Activated CD4-positive, alpha-beta T cell treated with anti-CD3 and anti-CD28 coated beads, Interleukin-10, Interleukin-2, amounts not matched to agents 100 ng/mL and 50 ng/mL, durations not matched to agents 16 hours and 8 hours (primary cell): ENCODE results near the gene XAB2.
"Not testable (repeated sequence)": the region's sequence is repeated elsewhere in the genome, so short reads cannot be mapped to it uniquely, and the experiment has no call there.

Source experiments
- DNase-seq: peaks from one replicate; pipeline ENCODE4 v3.0.0-alpha.2; 2020

Gene XAB2

DNA sequence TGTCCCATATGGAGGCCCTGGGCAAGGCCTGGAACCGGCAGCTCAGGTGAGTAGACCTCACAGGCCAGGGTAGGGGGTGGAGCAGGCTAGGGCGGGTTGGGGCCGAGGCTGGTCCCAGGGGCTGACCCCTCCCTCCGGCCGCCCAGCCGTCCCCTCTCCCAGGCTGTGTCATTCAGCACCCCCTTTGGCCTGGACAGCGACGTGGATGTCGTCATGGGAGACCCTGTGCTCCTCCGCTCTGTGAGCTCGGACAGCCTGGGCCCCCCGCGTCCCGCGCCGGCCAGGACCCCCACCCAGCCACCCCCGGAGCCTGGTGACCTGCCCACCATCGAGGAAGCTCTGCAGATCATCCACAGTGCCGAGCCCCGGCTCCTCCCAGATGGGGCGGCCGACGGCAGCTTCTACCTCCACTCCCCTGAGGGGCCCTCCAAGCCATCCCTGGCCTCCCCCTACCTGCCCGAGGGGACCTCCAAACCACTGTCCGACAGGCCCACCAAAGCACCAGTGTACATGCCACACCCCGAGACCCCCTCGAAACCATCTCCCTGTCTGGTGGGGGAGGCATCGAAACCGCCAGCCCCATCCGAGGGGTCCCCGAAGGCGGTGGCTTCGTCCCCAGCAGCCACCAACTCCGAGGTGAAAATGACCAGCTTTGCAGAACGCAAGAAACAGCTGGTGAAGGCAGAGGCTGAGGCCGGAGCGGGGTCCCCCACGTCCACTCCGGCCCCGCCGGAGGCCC is 17.6 kb downstream of the XAB2 start:
- DNase-seq = no peak

DNA sequence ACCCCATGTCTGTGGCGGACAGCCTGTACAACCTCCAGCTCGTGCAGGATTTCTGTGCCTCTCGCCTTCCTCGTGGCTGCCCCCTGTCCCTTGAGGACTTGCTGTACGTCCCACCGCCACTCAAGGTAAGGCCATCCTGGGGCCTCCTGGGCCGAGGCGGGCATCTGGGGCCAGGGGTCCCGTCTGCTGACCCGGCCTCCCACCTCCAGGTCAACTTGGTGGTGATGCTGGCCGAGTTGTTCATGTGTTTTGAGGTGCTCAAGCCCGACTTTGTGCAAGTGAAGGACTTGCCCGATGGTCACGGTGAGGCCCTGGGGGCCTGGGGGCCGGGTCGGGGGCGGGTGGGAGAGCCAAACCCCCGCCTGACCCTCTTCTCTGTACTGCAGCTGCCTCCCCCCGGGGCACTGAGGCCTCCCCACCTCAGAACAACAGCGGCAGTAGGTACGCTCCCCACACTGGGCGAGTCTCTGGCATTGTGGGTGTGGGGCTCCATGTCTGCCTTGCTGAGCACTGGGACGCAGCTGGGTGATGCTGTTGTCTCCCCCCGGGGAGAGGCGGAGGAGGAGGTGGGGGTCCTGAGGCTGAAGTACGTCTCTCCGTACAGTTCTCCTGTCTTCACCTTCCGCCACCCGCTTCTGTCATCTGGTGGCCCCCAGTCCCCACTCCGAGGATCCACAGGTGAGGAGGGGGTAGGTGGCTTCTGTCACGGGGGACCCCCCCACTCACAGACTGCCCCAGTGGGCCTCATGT is 18.7 kb downstream of the XAB2 start:
- DNase-seq = no peak

- no peak for DNase-seq
Observed at GRCh38 chr19:7607874-7608560, 21.3 kb downstream of the XAB2 start.

DNA sequence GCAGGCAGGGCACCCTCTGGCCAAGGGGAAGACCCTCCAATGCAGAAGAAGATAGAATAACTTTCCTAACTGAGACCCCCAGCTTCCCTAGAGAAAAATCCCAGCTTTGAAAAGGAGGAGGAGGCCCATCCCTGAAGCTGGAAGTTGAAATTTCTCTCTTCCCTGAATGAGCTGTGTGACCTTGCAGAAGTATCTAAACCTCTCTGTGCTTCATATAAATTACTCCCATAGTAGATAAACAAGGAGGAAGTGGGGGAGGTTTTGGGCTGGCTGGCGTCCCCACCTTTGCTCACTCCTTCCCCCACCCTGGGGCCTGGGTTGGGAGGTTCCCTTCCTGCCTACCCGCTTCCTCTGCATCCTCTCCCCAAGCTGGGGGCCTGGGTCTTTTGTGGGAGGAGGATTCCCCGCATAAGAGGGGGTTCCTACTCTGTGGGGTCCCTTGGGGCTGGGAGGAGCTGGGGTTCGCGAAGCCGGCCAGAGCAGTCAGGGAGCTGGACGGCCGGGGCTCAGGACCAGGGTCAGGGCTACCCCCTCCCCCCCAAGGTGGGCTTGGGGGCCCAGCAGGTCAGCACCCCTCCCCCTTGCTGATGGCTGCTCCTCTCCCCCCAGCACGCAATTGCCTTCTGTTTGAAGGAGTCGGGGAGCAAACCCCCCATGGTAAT is 22.0 kb downstream of the XAB2 start:
- DNase-seq = no peak

- no peak for DNase-seq
Observed at GRCh38 chr19:7606289-7606688, 23.1 kb downstream of the XAB2 start.

GRCh38 chr19:7605490-7606222 is 23.7 kb downstream of the XAB2 start:
- peak; percentile 39 for DNase-seq

DNA sequence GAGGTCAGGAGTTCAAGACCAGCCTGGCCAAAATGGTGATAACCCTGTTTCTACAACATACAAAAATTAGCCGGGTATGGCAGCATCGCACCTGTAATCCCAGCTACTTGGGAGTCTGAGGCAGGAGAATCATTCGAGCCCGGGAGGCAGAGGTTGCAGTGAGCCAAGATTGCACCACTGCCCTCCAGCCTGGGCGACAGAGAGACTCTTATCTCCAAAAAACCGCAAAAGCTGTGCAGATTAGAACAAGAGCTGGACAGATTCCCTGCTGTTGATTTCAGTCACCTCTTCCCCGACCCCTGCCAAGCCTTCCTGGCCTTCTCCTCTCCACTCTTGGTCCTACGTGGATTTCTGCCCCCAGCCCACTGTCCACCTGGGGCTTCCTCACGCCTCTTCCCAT is 25.4 kb downstream of the XAB2 start:
- DNase-seq = no peak

DNA sequence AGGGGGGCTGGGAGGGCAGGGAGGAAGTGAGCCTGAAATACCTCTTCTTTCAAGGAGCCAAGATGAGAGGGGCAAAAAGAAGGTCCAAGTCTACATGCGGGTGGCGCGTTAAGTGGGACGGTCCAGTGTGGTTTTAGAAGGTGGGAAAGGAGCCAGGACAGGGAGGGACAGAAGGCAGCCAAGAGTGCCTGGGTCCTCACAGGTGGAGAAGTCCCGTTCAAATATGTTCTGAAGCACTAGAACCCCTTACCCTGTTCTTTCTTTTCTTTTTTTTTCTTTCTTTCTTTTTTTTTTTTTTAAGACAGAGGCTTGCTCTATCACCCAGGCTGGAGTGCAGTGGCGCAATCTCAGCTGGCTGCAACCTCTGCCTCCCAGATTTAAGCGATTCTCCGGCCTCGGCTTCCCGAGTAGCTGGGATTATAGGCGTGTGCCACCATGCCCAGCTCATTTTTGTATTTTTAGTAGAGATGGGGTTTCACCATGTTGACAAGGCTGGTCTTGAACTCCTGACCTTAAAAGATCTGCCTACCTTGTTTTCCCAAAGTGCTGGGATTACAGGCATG is 26.3 kb downstream of the XAB2 start:
- DNase-seq = no peak

GRCh38 chr19:7602240-7602934 is 27.0 kb downstream of the XAB2 start:
- no peak for DNase-seq

DNA sequence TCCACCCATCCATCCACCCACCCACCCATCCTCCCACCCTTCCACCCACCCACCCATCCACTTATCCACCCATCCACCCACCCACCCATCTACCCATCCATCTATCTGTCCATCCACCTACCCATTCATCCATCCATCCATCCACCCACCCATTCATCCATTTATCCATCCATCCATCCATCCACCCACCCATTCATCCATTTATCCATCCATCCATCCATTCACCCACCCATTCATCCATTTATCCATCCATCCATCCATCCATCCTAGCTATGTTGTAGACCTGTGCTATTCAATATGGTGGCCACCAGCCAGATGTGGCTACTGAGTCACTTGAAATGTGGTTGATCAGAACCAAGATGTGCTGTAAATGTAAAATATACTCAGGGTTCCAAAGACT is 28.6 kb downstream of the XAB2 start:
- DNase-seq = no peak

- no peak for DNase-seq
Observed at GRCh38 chr19:7598180-7598579, 31.2 kb downstream of the XAB2 start.

GRCh38 chr19:7597689-7598088 is 31.7 kb downstream of the XAB2 start:
- no peak for DNase-seq

DNA sequence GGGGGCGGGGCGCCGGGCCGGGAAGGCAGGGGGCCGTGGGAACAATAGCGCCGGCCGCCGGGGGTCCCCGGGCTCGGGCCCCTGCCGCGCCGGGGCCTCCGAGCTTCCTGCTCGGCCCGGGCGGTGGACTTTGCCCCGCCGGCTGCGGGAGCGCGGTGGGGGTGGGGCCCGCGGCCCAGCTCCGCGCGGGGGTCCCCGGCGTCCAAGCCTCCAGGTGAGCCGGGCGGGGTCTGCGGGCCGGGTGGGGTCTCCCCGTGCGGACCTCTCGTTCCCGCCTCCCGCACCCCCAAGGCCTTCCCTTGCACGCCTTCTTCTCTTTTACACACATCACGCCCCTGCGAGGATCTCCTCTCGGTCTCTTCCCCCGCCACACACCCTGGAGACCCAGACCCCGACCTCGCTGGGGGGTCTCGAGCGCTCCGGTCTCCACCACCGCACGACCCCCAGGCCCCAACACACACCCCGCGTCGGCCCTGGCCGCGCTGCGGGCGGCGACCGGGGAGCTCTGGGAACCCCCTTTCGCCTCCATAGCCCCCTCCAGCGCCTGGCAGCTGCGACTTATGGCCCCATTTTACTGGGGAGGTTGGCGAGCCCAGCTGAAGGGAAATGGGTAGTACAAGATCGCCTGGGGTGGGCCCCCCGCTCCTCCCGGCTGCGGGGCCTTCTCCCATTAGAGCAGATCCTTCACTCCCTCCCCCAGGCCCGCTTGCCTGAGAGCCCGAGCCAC is 33.0 kb downstream of the XAB2 start:
- DNase-seq = no peak

DNA sequence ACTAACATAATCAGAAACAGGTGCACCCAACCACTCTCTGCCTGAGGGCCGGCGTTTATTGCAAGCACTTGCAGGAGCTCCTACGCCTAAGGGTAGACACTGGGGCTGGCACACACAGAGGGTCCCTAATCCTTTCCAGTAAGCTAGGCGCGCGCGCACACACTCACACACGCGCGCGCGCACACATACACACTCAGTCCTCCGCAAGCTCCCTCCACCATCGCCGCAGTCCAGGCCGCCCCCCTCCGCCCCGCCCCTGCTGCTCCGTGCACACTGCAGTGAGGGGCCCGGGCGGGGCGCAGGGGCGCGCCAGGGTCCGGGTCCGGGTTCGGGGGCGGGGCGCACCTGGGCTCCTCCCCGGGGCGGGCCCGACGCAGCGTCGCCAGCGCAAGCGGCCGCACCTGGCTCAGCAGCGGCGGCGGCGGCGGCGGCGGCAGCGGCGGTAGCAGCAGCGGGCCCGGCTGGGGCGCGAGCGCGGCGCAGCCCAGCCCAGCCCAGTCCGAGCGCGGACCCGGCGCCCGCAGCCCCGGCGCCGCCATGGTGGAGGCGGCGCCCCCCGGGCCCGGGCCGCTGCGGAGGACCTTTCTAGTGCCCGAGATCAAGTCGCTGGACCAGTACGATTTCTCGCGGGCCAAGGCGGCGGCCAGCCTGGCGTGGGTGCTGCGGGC is 33.7 kb downstream of the XAB2 start, which contains the start of gene CAMSAP3:
Gene CAMSAP3, plus strand, starts transcription at position 398 of the 668 bp plus-strand sequence. Its CDS starts 140 bp downstream, at position 538.
- peak; percentile 34 for DNase-seq

- no peak for DNase-seq
Observed at GRCh38 chr19:7590256-7590655, 39.1 kb downstream of the XAB2 start.

GRCh38 chr19:7589822-7590221 is 39.5 kb downstream of the XAB2 start:
- DNase-seq = no peak

GRCh38 chr19:7582446-7582845 is 46.9 kb downstream of the XAB2 start:
- no peak for DNase-seq

GRCh38 chr19:7579182-7579581 is 50.2 kb downstream of the XAB2 start:
- DNase-seq = no peak

GRCh38 chr19:7578127-7578526 is 51.2 kb downstream of the XAB2 start:
- DNase-seq = no peak

GRCh38 chr19:7577422-7577821 is 51.9 kb downstream of the XAB2 start:
- not testable (repeated sequence) for DNase-seq
